Heart left ventricle (tissue), 13 donors: ENCODE results near the gene REG1B.

Experiments used
- POLR2A ChIP-seq, 2 donors: fragments of 450-650 bp; IDR thresholded peaks; one replicate each; pipeline ENCODE4 v1.6.1; 2017; ENCODE audit warnings: antibody characterized with exemption in 2 of 2, mild to moderate bottlenecking in 2 of 2, moderate library complexity in 2 of 2
- TF ChIP-seq, protein P1 (sequence below), 12 donors: fragments of 200-600 bp; sonication (generic) in 4 of 12; IDR thresholded peaks; one replicate each; pipeline versions ENCODE4 v1.5.0 to v1.8.0; 2018 to 2022; ENCODE audit warnings: antibody characterized with exemption in 12 of 12, mild to moderate bottlenecking in 5 of 12
- donor health status: ischemic (EF 13 %, LVEDD 7.1; RV severe dilation, severe dysfunction).
- donor health status: DM: no; HTN: yes; CAD: no.
- donor health status: DM: no; HTN: no; CAD: no.
- donor health status: ischemic (EF 25% LVEDD 6.9; RV normal size, moderate dysfunction).
- donor health status: ischemic (EF 25% LVEDD 5.7; RV mildly dilated, moderate dysfunction).
- donor health status: ischemic (EF 35%, LVEDD 5.7; RV mildly dilated, moderate dysfunction).
- donor health status: nonischemic (EF 11% LVEDD 7.7; RV severe dilation, severe dysfunction).
- donor health status: DM: yes; HTN: yes; CAD: no.
- donor health status: PGD.
- donor health status: ischemic (EF 29% LVEDD 5.4; RV normal size, mild dysfunction).
- donor health status: nonischemic (EF 23%, LVEDD 6.1; RV moderate dilation, normal function).

- TF ChIP-seq, protein P1, sequence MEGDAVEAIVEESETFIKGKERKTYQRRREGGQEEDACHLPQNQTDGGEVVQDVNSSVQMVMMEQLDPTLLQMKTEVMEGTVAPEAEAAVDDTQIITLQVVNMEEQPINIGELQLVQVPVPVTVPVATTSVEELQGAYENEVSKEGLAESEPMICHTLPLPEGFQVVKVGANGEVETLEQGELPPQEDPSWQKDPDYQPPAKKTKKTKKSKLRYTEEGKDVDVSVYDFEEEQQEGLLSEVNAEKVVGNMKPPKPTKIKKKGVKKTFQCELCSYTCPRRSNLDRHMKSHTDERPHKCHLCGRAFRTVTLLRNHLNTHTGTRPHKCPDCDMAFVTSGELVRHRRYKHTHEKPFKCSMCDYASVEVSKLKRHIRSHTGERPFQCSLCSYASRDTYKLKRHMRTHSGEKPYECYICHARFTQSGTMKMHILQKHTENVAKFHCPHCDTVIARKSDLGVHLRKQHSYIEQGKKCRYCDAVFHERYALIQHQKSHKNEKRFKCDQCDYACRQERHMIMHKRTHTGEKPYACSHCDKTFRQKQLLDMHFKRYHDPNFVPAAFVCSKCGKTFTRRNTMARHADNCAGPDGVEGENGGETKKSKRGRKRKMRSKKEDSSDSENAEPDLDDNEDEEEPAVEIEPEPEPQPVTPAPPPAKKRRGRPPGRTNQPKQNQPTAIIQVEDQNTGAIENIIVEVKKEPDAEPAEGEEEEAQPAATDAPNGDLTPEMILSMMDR (IDR thresholded peaks at IDR 0.05), result no peak
- no peak for TF ChIP-seq POLR2A (IDR thresholded peaks at IDR 0.05)
Observed at GRCh38 chr2:79112269-79112668, 24.5 kb upstream of the REG1B start.
